Measurements from ENCODE around the gene ARHGAP24. TPM values are rescaled to one million over a fixed set of nuclear protein-coding genes. Genes with fewer than 3 reads are reported as not detected.

ARHGAP24 gene
- total and polyA plus RNA-seq, 10 of the 15 experiments (the other 5 are each of a cell fraction or from before 2014, with no cell fraction given): 0.10 to 4.2 (median 0.52) TPM

DNA sequence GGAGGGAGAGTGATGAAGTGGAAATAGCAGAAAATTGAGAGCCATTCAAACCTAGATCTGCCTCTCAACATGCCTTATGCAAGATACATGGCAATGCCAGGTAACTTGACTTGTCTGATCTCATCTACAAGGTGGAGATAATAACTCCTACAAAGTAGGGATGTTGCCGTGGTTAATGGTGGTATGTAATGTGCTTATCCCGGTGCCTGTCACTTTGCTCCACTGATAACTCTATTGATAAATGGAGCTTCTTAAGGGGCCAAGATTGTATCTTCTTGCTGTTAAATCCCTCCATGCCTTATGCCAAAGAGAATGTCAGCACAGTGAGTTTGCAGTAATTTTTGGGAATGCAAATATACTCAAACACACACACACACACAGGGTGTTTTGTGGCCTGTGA, 529.1 kb downstream of the ARHGAP24 start (continued):
- no peak for TF ChIP-seq CBFB (IDR thresholded peaks at IDR 0.05; ENCODE audit: low read depth)

DNA sequence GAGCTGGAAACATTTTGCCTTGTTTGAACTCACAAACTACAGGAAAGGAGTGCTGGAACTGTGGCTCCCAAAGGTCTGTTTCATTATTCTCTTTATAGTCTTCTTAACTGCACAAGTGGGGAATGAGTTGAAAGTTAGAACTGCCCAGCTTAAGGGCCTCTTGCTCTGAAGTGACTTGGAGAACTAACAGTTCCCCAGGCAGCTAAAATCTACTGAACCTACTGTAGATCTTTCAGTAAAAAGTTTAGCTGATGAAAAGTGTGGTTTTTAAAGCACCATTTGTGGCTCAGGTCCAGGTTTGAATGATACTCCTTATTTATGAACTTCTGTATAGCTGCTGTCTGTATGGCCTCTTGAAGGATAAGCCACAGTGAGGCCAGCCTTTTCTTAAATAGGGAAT, 531.1 kb downstream of the ARHGAP24 start:
- RAD21 ChIA-PET (ENCODE audit: unreplicated experiment): no interaction called here
- no peak for TF ChIP-seq CREM (IDR thresholded peaks at IDR 0.05; ENCODE audit: low read depth)
- TF ChIP-seq, protein P1, sequence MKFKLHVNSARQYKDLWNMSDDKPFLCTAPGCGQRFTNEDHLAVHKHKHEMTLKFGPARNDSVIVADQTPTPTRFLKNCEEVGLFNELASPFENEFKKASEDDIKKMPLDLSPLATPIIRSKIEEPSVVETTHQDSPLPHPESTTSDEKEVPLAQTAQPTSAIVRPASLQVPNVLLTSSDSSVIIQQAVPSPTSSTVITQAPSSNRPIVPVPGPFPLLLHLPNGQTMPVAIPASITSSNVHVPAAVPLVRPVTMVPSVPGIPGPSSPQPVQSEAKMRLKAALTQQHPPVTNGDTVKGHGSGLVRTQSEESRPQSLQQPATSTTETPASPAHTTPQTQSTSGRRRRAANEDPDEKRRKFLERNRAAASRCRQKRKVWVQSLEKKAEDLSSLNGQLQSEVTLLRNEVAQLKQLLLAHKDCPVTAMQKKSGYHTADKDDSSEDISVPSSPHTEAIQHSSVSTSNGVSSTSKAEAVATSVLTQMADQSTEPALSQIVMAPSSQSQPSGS (IDR thresholded peaks at IDR 0.05; ENCODE audit: low read length): no peak
- no peak for TF ChIP-seq NR2C2 (IDR thresholded peaks at IDR 0.05; ENCODE audit: borderline replicate concordance, control insufficient read depth, insufficient read length, low read depth)
- TF ChIP-seq, protein P2, sequence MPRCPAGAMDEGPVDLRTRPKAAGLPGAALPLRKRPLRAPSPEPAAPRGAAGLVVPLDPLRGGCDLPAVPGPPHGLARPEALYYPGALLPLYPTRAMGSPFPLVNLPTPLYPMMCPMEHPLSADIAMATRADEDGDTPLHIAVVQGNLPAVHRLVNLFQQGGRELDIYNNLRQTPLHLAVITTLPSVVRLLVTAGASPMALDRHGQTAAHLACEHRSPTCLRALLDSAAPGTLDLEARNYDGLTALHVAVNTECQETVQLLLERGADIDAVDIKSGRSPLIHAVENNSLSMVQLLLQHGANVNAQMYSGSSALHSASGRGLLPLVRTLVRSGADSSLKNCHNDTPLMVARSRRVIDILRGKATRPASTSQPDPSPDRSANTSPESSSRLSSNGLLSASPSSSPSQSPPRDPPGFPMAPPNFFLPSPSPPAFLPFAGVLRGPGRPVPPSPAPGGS (IDR thresholded peaks at IDR 0.05; ENCODE audit: borderline replicate concordance, insufficient read depth, low read depth, low read length, poor library complexity, severe bottlenecking): no peak
- no peak for TF ChIP-seq POLR2AphosphoS2 (IDR thresholded peaks at IDR 0.05; ENCODE audit: low read depth, low read length)
- TF ChIP-seq GABPA (IDR thresholded peaks at IDR 0.05; ENCODE audit: low read depth): no peak
- TF ChIP-seq BMI1 (IDR thresholded peaks at IDR 0.05; ENCODE audit: borderline replicate concordance): no peak
- no peak for TF ChIP-seq PAX8 (IDR thresholded peaks at IDR 0.05)
- no peak for TF ChIP-seq TCF12 (IDR thresholded peaks at IDR 0.05; ENCODE audit: low read depth, low read length)
- TF ChIP-seq TCF3 (IDR thresholded peaks at IDR 0.05; ENCODE audit: borderline replicate concordance, insufficient read depth, low read depth, low read length): no peak
- TF ChIP-seq BCL11A (IDR thresholded peaks at IDR 0.05; ENCODE audit: low read depth, low read length): no peak
- no peak for TF ChIP-seq SREBF2 (IDR thresholded peaks at IDR 0.05; ENCODE audit: low read length)
- TF ChIP-seq HDAC6 (IDR thresholded peaks at IDR 0.05; ENCODE audit: unreplicated experiment): no peak
- no peak for DNase-seq (ENCODE audit: low read depth, low spot score)
- BruUV-seq (replicated peaks): no TSS peak
- Histone ChIP-seq H3K79me2 (ENCODE audit: control insufficient read depth, insufficient read depth, low read length) (no peaks in the 10 kb centered on the region), H3K9me3 (replicated peaks; ENCODE audit: control insufficient read depth, insufficient read depth, low read length) (no peaks in the 10 kb centered on the region), H3K36me3 (ENCODE audit: control insufficient read depth in 2 of 2, insufficient read depth in 2 of 2, low read length in 1 of 2) (no peaks in the 10 kb centered on the region), H3K9ac (ENCODE audit: control insufficient read depth, insufficient read depth, low read length) (no peak overlapping the region), H3K27ac (ENCODE audit: control insufficient read depth, insufficient read depth) (no peak overlapping the region), H3K4me3 (no peak overlapping the region), H2AFZ (ENCODE audit: control insufficient read depth, low read depth, low read length) (no peak overlapping the region), H4K20me1 (ENCODE audit: control insufficient read depth, insufficient read depth) (no peaks in the 10 kb centered on the region), H3K4me1 (ENCODE audit: control insufficient read depth, insufficient read depth, low read length) (no peaks in the 10 kb centered on the region), H3K27me3 (replicated peaks in 1 of 2; ENCODE audit: control insufficient read depth in 2 of 2, insufficient read depth in 2 of 2, low read length in 1 of 2) (no peaks in the 10 kb centered on the region), H3K4me2 (ENCODE audit: control insufficient read depth, insufficient read depth) (no peak overlapping the region)
- POLR2A ChIA-PET: no interaction called here
- FAIRE-seq: no peak
- CTCF ChIA-PET: no interaction called here
- in situ Hi-C loops (cut with MboI): no loop called here
- intact Hi-C loops (cut with micrococcal nuclease; ENCODE audit: unreplicated experiment): no loop called here
- ATAC-seq: no peak
- SMC1A ChIA-PET (ENCODE audit: uncharacterized antibody, unreplicated experiment): interaction anchor here (1.2 kb wide), 1 partner anchor 9 kb away, joined by 3 read pairs; no protein-coding TSS in a partner anchor
